HG03066 (cell line): Measurements from ENCODE around the gene PLD6.
"Not testable (repeated sequence)": the region's sequence is repeated elsewhere in the genome, so short reads cannot be mapped to it uniquely, and the experiment has no call there.

Experiments
- ATAC-seq: cut with Tn5 transposase; IDR thresholded peaks from one replicate; pipeline ENCODE4 v1.9.1; 2021; ENCODE audit warnings: low read depth; ENCODE audit not compliant: unreplicated experiment

PLD6 gene, protein sequence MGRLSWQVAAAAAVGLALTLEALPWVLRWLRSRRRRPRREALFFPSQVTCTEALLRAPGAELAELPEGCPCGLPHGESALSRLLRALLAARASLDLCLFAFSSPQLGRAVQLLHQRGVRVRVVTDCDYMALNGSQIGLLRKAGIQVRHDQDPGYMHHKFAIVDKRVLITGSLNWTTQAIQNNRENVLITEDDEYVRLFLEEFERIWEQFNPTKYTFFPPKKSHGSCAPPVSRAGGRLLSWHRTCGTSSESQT

DNA sequence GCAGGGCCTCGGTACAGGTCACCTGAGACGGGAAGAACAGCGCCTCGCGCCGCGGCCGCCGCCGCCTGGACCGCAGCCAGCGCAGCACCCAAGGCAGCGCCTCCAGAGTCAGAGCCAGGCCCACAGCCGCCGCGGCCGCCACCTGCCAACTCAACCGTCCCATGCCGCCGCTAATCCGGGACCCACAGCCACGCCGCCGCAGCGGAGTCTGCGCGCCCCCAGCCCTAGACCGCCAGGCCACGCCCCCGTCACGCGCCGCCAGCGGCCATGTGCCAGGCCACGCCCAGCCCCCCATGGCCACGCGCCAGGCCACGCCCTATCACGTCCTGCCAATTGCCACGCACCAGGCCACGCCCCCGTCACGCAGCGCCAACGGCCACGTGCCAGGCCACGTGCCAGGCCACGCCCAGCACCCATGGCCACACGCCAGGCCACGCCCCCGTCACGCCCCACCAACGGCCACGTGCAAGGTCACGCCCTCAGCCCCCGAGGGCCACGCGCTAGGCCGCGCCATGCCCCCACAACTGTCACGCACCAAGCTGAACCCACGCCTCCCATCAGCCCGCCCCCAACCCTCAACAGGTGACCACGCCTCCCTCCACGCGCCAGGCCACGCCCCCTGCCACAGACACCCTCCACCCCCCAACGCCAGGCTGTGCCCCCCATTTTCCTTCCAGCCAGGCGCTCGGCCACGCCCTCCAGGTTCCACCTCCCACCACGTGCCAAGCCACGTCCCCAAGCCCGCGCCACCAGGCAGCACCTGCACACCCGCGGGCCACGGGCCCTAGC is at the start of gene PLD6:
TSS of gene PLD6 (minus strand) at position 210 of the 789 bp plus-strand sequence. CDS start at position 163, 47 bp downstream.
- peak; percentile 59 for ATAC-seq

DNA sequence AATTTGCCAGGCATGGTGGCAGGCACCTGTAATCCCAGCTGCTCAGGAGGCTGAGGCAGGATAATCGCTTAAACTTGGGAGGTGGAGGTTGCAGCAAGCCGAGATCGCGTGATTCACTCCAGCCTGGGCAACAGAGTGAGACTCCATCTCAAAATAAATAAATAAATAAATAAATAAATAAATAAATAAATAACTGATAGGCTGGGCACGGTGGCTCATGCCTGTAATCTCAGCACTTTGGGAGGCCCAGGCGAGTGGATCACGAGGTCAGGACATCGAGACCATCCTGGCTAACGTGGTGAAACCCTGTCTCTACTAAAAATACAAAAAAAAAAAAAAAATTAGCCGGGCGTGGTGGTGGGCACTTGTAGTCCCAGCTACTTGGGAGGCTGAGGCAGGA is 49.6 kb upstream of the PLD6 start:
- ATAC-seq, result not testable (repeated sequence)

DNA sequence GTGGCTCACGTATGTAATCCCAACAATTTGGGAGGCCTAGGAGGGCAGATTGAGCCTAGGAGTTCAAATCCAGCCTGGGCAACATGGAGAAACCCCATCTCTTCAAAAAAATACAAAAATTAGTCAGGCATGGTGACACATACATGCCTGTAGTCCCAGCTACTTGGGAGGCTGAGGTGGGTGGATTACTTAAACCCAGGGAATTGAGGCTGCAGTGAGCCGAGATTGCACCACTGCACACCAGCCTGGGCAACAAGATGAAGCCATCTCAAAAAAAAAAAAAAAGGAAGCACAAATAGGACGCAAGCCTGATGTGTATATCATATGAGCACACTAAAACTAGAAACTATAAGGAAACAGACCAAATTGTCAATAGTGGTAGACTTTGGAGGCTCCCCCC is 47.9 kb upstream of the PLD6 start:
- ATAC-seq, result no peak

DNA sequence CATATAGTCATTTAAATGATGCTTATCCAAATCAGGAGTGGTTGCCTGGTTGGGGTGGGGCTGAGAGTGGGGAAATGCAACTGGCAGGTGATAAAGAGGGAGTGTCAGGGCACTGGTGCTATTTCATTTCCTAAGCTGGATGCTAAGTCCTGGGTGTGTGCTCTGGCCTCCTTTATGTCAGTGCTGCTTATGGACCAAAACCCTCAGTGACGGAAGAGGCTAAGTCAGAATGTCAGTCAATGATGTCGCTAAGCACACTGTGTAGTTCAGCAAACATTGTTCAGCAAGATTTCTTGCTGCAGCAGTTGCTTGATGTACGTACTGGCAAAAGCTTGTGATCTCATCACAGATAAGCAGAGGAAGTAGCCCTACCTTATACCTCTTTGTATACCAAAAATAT is 47.3 kb upstream of the PLD6 start:
- ATAC-seq, result no peak

DNA sequence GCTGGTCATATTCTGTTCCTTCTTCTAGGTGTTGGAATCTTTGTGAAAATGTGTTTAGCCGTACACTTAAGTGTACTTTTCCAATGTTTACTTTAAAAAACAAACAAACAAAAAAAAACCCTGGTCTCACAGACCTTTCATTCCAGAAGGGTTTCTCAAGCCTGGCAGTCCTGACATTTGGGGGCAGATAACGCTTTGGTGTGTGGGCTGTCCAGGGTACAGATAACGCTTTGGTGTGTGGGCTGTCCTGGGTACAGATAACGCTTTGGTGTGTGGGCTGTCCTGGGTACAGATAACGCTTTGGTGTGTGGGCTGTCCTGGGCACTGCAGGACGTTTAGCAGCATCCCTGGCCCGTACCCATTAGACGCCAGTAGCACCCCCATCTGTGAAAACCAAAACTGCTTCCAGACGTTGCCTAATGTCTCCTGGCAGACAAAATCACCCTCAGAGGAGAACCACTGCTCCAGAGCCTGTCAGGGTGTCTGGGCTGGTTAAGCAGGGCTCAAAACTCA is 46.1 kb upstream of the PLD6 start:
- no peak for ATAC-seq

DNA sequence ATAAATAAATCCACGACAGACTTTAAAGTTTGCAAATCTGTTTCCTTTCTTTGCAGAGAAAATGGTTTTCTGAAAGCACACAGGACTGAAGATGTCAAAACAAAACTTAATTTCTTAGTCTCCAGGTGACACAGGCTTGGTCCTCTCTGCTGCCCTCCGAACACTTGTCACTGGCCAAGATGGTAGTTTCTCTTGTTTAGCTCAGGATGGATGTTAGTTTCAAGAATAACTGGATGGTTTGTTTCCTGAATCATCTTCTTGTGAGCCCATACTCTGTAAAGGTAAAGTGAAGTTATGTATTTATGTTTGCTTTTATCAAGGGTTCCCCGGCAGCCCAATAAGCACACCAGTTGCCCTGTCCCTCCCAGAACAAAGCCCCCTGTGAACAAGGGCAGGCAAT is 40.7 kb upstream of the PLD6 start:
- no peak for ATAC-seq

DNA sequence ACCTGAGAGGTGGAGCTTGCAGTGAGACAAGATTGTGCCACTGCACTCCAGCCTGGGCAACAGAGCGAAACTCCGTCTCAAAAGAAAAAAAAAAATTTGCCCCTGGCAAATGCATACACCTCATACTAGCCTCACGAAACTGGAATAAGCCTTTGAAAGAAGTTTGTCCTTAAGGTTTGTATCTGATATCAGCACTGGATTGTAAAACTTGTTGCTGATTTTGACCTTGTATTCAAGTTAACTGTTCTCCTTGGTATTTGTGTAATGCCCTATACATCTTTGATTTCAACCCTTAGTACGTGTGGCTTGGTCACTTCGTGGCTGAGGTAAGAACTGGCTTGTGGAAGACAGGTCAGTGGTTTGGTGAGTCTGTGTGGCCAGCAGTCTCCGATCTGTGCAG is 37.0 kb upstream of the PLD6 start:
- ATAC-seq, result no peak

DNA sequence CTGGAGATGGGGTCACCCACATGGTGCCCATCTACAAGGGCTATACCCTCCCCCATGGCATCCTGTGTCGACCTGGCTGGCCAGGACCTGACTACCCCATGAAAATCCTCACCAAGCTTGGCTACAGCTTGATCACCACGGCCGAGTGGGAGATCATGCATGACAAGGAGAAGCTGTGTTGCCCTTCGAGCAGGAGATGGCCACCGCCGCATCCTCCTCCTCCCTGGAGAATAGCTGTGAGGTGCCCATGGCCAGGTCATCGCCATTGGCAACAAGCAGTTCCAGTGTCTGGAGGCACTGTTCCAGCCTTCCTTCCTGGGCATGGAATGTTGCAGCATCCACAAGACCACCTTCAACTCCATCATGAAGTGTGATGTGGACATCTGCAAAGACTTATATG is 36.1 kb upstream of the PLD6 start:
- ATAC-seq, result no peak

DNA sequence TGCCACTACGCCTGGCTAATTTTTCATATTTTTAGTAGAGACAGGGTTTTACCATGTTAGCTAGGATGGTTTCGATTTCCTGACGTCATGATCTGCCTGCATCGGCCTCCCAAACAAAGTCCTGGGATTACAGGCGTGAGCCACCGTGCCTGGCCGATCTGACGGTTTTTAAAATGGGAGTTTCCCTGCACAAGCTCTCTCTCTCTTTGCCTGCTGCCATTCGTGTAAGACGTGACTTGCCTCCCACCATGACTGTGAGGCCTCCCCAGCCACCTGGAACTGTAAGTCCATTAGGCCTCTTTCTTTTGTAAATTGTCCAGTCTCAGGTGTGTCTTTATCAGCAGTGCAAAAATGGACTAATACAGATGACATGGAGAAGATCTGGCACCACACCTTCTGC is 35.5 kb upstream of the PLD6 start:
- no peak for ATAC-seq

DNA sequence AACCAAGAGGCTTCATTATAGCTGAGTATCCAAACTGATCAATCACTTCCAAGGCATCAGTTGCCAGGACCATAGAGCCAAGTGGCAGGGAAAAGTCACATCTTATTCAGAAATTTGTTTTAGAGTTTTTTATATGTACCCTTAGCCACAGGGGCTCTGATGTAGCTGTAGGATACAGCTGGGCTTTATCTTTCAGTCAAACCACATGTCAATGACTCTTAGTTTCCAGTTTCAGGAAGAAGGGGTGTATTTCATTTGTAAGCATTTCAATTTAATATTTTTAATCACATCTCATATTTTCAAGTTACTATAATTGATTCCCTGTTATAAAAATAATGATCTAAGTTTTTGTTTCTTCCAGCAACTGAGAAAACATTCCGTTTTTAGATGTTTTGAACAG is 33.7 kb upstream of the PLD6 start:
- no peak for ATAC-seq

DNA sequence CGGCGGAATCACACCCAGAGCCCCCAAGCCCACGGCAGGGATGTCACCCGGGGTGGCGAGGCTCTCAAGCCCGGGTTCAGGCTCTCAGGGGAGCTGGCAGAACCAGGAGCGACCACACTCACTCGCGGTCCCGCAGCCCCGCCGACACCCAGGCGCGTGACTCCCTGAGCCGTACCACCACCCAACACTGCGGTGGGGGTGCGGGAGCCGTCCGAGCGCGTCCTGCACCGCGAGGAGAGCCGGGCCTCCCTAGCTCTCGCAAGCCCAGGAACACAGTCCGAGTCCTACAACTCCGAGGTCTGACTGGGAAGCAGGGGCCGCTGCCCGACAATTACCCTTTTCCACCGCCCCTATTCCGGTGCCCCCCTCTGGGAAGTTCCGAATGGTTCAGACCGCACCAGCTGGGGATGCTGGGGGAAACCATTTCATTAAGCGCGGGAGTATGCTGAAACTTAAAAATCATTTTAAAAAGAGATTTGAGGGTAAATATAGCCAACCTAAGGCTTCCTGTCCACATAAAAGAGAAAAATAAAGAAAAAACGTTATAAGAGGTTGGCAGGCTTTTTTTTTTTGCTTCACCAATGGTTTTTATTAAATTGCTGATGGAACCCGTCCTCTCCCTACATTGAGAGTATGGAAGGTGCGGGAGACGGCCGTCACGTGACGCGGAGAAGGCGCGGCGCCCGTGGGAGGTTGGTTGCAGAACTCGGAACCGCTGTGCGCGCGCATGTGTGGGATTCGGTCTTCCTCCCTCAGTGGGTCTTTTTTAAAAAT is 31.1 kb upstream of the PLD6 start, which contains the start of gene FLCN:
TSS of gene FLCN (minus strand) at position 143 of the 774 bp plus-strand sequence. CDS start 9,031 bp downstream, outside the sequence.
- ATAC-seq, result peak; percentile 72

DNA sequence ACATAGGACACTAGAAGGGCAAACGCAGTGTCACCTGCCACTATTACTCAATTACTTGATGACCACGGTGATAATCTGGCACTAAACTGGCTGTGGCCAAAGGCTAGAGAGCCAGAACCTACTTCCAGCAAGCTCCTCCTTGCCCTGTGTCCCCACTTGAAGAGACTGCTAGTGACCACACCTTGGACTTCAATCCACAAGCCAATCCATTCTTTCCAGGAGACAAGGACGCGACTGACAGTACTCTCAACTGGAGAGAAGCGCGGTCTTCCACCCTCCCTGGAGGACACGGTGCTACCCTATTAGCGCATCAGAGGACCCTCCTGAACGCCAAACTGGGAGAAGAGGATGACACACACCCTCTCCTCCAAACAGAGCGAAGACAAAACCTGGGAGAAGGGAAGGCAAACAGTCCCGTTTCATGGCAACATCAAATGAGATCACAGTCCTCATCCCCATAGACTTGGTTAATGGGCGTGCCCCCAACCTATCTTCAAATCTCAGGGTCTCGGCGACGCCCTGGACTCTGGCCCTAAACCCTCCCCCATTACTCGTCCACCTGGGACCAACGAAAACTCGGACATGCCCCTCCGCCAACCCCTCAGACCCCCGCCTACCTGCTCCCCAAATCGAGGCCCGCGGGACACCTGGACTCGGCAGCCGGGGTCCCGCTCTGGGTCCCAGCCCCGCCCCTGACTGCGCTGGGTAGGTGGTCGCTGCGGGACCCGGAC is 30.3 kb upstream of the PLD6 start:
- no peak for ATAC-seq

DNA sequence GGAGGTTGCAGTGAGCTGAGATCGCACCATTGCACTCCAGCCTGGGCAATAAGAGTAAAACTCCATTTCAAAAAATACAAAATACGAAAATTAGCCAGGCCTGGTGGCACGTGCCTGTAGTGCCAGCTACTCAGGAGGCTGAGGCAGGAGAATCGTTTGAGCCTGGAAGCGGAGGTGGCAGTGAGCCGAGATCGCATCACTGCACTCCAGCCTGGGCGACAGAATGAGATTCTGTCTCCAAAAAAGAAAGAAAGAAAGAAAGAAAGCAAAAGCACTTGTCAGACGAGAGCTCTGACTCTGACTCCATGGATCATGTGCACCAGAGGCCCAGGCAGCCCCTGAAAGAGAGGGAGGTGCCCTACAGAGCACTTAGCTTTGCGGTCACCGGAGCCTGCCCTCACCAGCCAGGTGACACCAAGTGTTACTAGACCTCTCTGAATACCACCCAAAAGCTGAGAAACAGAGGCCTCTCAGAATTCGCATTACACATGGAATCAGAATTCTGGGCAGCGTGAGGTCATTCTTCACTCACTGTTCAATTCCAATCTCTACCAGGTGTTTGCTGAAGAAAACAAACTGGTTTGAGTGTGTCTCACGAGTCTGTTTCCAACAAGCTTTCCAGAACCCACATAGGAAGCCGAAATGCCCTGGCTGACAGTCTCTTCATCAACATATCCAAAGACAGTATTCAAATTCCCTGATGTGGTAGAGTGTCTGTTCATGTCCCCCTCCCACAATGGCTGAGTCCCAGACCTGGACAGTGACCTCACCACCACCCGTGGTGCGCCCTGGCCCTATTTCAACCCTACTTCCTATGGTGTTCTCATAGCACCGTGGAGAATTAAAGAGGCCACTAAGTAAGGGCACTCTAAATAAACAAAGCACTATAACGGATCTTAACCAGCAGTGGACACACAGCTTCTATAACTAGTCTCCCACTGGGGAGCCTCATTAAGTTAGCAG is 29.4 kb upstream of the PLD6 start:
- no peak for ATAC-seq

DNA sequence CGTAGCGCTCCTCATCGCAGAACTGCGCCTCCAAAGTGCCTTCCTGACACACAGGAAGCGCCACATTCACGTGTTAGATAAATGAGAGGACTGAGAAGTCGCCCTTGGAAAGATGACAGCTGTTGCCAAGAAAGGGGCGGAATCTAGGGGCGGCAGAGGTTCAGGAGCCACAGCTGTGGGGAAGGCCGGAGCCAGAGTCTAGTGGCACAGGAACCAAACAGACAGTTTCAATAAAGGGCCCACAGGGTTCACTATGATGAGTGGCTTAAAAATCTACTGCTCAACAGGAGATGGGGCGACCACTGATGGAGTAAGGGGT is 26.1 kb upstream of the PLD6 start:
- ATAC-seq, result no peak

DNA sequence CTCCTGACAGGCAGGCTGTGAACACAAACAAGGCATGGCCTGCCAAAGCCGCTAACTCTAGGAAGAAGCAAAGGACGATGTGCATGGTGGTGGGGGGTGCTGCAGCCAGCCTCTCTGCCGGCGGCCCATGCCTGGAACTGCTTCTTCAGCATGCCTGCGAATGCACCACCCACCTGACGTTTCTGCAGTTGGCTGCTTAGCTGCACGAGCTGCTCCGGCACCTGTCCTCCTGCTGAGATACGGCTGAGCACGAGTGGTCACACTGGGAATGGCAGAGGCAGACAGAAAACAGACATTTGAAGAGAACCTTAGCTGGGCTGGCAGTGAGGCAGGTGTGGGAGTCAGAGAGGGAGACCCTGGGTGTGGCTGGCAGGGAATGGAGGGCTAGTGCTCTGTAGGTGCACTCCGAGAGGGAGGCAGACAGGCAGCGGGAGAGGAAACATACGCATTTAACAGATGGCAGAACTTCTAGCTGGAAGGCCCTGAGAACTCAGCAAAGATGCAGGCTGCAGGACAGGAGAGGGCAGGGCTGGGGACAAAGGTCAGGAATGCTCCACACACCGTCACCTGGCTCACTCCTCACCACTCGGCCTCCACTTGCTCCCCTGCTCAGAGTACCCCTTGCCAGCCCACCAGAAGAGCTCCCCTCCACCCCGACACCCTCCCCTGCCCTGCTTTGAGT is 25.6 kb upstream of the PLD6 start:
- ATAC-seq, result no peak

DNA sequence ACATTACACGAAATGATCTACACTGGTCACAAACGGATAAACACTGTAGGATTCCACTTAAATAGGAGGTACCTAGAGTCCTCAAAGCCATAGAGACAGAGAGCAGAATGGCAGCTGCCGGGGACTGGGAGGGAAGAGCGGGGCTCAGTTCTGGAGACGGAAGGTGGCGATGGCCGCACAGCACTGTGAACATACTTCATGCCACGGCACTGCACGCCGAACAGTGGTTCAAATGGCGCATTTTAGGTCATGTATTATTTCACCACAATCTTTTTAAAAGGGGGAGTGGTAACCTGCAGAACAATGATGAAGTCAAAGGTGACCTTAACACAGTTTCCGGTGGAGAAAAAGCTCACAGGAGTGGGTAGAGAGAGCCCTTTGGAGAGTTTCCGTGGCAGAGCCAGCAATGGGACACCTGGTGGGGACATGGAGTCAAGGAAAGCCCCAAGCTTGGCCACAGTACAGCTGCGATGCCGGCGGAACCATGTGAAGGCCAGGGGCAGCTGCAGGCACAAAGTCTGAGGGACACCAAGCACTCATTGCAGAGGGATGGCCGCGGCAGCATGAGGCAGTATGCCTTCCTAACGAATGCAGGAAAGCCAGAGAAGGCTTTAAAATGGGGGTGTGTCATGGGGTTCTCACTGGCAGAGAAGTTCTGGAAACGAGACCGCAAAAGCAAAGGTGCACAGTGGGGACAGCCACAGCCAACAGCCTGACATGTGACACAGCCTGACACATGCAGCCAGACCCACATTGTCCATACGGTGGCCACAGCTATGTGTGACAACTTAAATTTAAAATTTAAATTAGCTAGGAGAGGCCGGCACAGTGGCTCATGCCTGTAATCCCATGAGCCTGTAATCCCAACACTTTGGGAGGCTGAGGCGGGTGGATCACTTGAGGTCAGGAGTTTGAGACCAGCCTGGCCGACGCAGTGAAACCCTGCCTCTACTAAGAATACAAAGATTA is 23.6 kb upstream of the PLD6 start:
- no peak for ATAC-seq

DNA sequence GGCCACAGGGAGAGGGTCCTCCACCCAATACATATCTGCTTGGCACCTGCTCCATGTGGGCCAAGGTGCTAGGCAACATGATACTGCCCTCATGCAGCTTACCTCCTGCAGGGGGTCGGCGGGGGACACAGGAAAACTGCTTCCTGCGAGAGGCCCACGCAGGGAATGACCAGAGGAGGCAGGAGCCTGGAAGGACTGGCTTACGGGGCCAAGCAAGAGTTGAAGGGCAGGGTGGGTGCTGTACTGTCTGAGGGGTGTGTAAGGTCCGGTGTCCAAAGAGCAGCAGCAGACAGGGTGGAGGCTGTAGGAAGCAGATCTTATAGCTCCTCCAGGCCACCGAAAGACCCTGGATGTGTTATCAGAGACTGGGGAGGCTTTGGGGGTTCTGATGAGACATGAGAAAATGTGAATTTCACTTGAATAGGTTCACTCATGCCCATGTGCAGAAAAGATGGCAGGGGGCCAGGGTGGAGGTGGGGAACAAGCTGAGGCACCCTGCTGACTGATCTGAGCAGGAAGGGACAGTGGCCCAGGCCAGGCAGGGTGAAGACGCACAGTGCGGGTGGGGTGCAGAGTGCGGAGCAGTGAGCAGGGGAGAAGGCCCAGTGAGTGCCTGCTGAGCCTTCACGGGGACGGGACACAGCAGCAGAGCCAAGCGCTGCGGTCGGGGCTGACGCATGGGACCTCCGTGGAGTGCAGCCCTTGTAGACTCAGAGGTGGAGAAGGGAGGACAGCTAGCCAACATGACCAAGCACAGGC is 22.6 kb upstream of the PLD6 start:
- no peak for ATAC-seq
